ENCODE results near the gene ELOF1.

ELOF1 gene

DNA sequence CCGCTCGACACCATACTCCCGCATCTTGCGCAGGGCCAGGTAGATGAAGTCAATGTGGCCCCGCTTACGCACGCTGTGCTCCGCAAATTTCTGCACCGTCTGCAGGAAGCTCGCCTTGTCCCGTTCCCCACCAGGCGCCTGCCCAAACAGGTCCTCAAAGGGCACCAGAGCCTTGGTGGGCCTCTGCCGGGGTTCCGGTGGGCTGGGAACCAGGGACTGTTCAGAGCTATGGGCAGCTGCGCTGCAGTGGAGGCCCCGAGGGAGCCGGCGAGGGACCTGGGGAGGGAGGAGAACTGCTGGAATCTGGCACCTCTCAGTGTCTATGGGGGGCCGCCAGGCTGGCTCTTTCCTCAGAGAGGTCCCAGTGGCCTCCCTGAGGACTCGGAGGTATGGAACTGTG, 45.1 kb downstream of the ELOF1 start:
- DNase-seq (ENCODE audit: insufficient read length) (no peak), FAIRE-seq (no peak)
- TF ChIP-seq TAF1 (IDR thresholded peaks at IDR 0.05; ENCODE audit: borderline replicate concordance, low read depth, low read length), result no peak

DNA sequence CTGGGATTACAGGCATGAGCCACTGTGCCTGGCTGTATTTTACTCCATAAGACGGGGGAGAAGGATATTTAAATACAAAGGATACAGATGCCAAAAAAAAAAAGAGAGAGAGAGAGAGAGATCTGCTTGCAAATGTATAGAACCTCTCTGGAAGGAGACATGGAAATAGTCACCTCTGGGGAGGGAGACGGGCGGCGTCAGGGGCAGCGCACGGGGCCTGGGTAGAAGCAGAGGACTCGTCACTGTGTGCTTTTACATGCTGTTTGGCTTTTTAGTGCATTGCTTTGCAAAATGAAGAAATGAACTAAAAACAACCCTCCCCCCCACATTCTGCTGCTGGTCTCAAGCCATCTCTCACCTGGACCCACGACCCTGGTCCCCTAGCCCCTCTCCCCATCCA, 48.6 kb downstream of the ELOF1 start:
- no peak for DNase-seq (ENCODE audit: insufficient read length)
- FAIRE-seq, result no peak
- TF ChIP-seq POLR2AphosphoS5 (IDR thresholded peaks at IDR 0.05; ENCODE audit: low read depth, low read length) (no peak), TAF1 (IDR thresholded peaks at IDR 0.05; ENCODE audit: borderline replicate concordance, low read depth, low read length) (no peak), POLR2A (IDR thresholded peaks at IDR 0.05; ENCODE audit: low read depth, low read length) (no peak)

- FAIRE-seq, result no peak
These were observed 51.5 kb downstream of the ELOF1 start for GRCh38 chr19:11507370-11508078.

DNA sequence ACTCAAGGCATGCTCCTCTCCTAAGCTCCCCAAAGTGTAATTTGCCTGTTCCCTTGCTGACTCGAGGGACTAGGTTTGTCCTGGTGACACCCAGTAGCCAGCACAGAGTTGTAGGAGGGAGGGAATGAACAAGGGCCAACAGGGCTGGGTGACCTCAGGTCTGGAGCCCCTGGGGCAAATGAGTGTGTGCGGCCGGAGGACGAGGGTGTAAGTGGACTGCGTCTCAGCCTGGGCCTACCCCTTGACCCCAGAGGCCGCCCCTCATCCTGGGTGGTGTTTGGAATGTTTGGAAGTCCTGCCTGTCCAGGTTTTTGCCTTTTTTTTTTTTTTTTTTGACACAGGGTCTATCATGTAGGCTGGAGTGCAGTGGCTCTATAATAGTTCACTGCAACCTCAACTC, 52.1 kb downstream of the ELOF1 start:
- no peak for DNase-seq (ENCODE audit: insufficient read length)
- FAIRE-seq, result no peak
- no peak; the same call in 1 of the 2 replicates for TF ChIP-seq POLR2AphosphoS5 (IDR thresholded peaks at IDR 0.05; ENCODE audit: low read depth, low read length)
- no peak for TF ChIP-seq TAF1 (IDR thresholded peaks at IDR 0.05; ENCODE audit: borderline replicate concordance, low read depth, low read length)
- TF ChIP-seq POLR2A (IDR thresholded peaks at IDR 0.05; ENCODE audit: low read depth, low read length), result no peak

More at GRCh38 chr19:11507370-11508078, 51.5 kb downstream of the ELOF1 start:
- no peak for DNase-seq (ENCODE audit: insufficient read length)
- TF ChIP-seq POLR2A (IDR thresholded peaks at IDR 0.05; ENCODE audit: low read depth, low read length) (no peak), POLR2AphosphoS5 (IDR thresholded peaks at IDR 0.05; ENCODE audit: low read depth, low read length) (no peak), TAF1 (IDR thresholded peaks at IDR 0.05; ENCODE audit: borderline replicate concordance, low read depth, low read length) (no peak)

- TF ChIP-seq POLR2A (IDR thresholded peaks at IDR 0.05; ENCODE audit: low read depth, low read length) (no peak), POLR2AphosphoS5 (IDR thresholded peaks at IDR 0.05; ENCODE audit: low read depth, low read length) (peak; percentile 41; the same call in 1 of the 2 replicates), TAF1 (IDR thresholded peaks at IDR 0.05; ENCODE audit: borderline replicate concordance, low read depth, low read length) (no peak)
- no peak for DNase-seq (ENCODE audit: insufficient read length)
- FAIRE-seq, result no peak
These were observed 52.9 kb downstream of the ELOF1 start for GRCh38 chr19:11506101-11506555.

- DNase-seq (ENCODE audit: insufficient read length) (peak; percentile 96), FAIRE-seq (no peak)
- no peak for TF ChIP-seq TAF1 (IDR thresholded peaks at IDR 0.05; ENCODE audit: borderline replicate concordance, low read depth, low read length)
- TF ChIP-seq POLR2A (IDR thresholded peaks at IDR 0.05; ENCODE audit: low read depth, low read length), result peak; percentile 20; the same call in 1 of the 2 replicates
These were observed 53.4 kb downstream of the ELOF1 start, which contains the start of gene ZNF653 for GRCh38 chr19:11505504-11506100. TSS of gene ZNF653 (minus strand) at chr19:11505839. CDS start at chr19:11505786, 53 bp downstream.

DNA sequence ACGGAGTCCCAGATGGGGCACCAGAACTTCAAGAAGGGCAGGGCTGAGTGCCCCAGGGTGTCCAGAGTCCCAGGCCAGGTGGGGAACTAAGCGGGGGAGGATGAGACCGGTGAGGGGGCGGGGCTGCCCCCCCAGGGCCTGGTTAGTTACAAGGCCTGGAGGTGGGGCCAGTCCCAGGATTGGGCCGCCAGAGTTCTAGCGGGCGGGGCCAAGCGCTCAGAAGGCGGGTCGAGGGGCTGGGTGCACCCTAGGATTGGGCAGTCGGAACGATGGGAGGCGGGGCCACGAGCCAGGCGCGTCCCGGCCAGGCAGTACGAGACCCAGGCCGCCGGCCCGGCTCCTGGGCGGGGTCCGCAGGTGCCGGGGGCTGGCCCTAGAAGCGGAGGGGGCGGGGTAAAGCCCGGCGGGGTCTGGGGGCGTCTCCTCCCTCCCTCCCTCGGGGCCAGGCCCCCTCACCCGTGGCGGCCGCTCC, 54.0 kb downstream of the ELOF1 start:
- peak; percentile 98 for FAIRE-seq
- peak; percentile 99 for DNase-seq (ENCODE audit: insufficient read length)
- 0 out of 2 replicates have a peak, but pooled peaks have one; percentile 27 for TF ChIP-seq POLR2A (IDR thresholded peaks at IDR 0.05; ENCODE audit: low read depth, low read length)
- TF ChIP-seq TAF1 (IDR thresholded peaks at IDR 0.05; ENCODE audit: borderline replicate concordance, low read depth, low read length), result no peak

- no peak for DNase-seq (ENCODE audit: insufficient read length)
- no peak for FAIRE-seq
- no peak for TF ChIP-seq TAF1 (IDR thresholded peaks at IDR 0.05; ENCODE audit: borderline replicate concordance, low read depth, low read length)
- no peak for TF ChIP-seq POLR2A (IDR thresholded peaks at IDR 0.05; ENCODE audit: low read depth, low read length)
- TF ChIP-seq POLR2AphosphoS5 (IDR thresholded peaks at IDR 0.05; ENCODE audit: low read depth, low read length), result no peak
These were observed 54.5 kb downstream of the ELOF1 start for GRCh38 chr19:11504502-11505031.

All from GM12892 (cell line).